GM12878 (cell line): ENCODE results near the gene MRAS. TPM values are rescaled to one million over a fixed set of nuclear protein-coding genes. Genes with fewer than 3 reads are reported as not detected.

Source experiments
- ATAC-seq: fragments of 200-7000 bp; cut with Tn5 transposase; 3 replicates; pipeline ENCODE4 v1.9.1; 2020; ENCODE audit warnings: mild to moderate bottlenecking, moderate library complexity
- BruUV-seq: library from RNA; stranded (reverse); fragments of 400-500 nt; replicated peaks from 2 replicates; lab custom pipeline; 2021; lab: Mats Ljungman, UMichigan
- CTCF ChIA-PET: fragments of 300-600 bp; sonication (Branson Sonifier 250); formaldehyde crosslinking; extraction: SDS; loops from one replicate; lab custom pipeline; 2021; ENCODE audit warnings: inconsistent platforms; lab: Yijun Ruan, JAX
- POLR2A ChIA-PET: fragments of 350-600 bp; formaldehyde crosslinking; extraction: SDS; loops from one replicate; lab custom pipeline; 2021; ENCODE audit warnings: inconsistent platforms; lab: Charles Lee
- RAD21 ChIA-PET: fragments of 300-600 bp; sonication (Branson Sonifier 250); formaldehyde crosslinking; loops from one replicate; lab custom pipeline; 2023; ENCODE audit warnings: antibody characterized with exemption; ENCODE audit not compliant: unreplicated experiment; lab: Charles Lee
- SMC1A ChIA-PET: fragments of 300-600 bp; sonication (Branson Sonifier 250); formaldehyde crosslinking; loops from one replicate; lab custom pipeline; 2023; ENCODE audit not compliant: unreplicated experiment, uncharacterized antibody; lab: Charles Lee
- DNase-seq: peaks from one replicate; pipeline ENCODE4 v3.0.0-alpha.2; 2011; ENCODE audit warnings: low read depth, low spot score
- FAIRE-seq: peaks from 3 replicates; lab custom pipeline; 2011; peaks lifted over from hg19 to GRCh38; lab: Jason Lieb, UNC
- H2AFZ ChIP-seq: 2 replicates; pipeline ENCODE4 v1.6.0; 2011; ENCODE audit warnings: low read depth, low read length, control low read depth; ENCODE audit not compliant: control insufficient read depth
- H3K27ac ChIP-seq: 2 replicates; pipeline ENCODE4 v1.5.1; 2011; ENCODE audit warnings: control low read depth; ENCODE audit not compliant: control insufficient read depth, insufficient read depth
- H3K27me3 ChIP-seq, 2 experiments: replicated peaks in 1 of 2; 2 replicates each; pipeline versions ENCODE4 v1.6.0 to v1.6.1; 2011; ENCODE audit warnings: low read length in 1 of 2; ENCODE audit not compliant: control insufficient read depth in 2 of 2, insufficient read depth in 2 of 2
- H3K36me3 ChIP-seq, 2 experiments: 2 replicates each; pipeline ENCODE4 v1.5.1; 2011; ENCODE audit warnings: low read length in 1 of 2; ENCODE audit not compliant: control insufficient read depth in 2 of 2, insufficient read depth in 2 of 2
- H3K4me1 ChIP-seq: 2 replicates; pipeline ENCODE4 v1.6.1; 2011; ENCODE audit warnings: mild to moderate bottlenecking, low read length, moderate library complexity, mixed read lengths; ENCODE audit not compliant: control insufficient read depth, insufficient read depth
- H3K4me2 ChIP-seq: 2 replicates; pipeline ENCODE4 v1.6.0; 2011; ENCODE audit warnings: control low read depth; ENCODE audit not compliant: control insufficient read depth, insufficient read depth
- H3K4me3 ChIP-seq: fragments of 200-600 bp; sonication (generic); 2 replicates; pipeline ENCODE4 v1.5.1; 2016
- H3K79me2 ChIP-seq: 2 replicates; pipeline ENCODE4 v1.6.0; 2011; ENCODE audit warnings: low read length; ENCODE audit not compliant: control insufficient read depth, insufficient read depth
- H3K9ac ChIP-seq: 2 replicates; pipeline ENCODE4 v1.8.0; 2011; ENCODE audit warnings: low read length, control low read depth, mixed read lengths; ENCODE audit not compliant: control insufficient read depth, insufficient read depth
- H3K9me3 ChIP-seq: replicated peaks from 3 replicates; pipeline ENCODE4 v1.5.1; 2011; ENCODE audit warnings: mild to moderate bottlenecking, low read length; ENCODE audit not compliant: control insufficient read depth, insufficient read depth
- H4K20me1 ChIP-seq: 2 replicates; pipeline ENCODE4 v1.6.0; 2011; ENCODE audit not compliant: control insufficient read depth, insufficient read depth
- BRCA1 ChIP-seq: IDR thresholded peaks from 2 replicates; pipeline ENCODE4 v1.6.1; 2011; ENCODE audit warnings: low read depth, low read length, improper control_type of control experiment
- IKZF1 ChIP-seq: fragments of 450-650 bp; conservative IDR thresholded peaks from 2 replicates; pipeline ENCODE4 v1.6.1; 2017; ENCODE audit warnings: antibody characterized with exemption, mild to moderate bottlenecking
- NKRF ChIP-seq: fragments of 450-650 bp; conservative IDR thresholded peaks from 2 replicates; pipeline ENCODE4 v1.6.1; 2017; ENCODE audit warnings: mild to moderate bottlenecking, moderate library complexity
- STAT3 ChIP-seq: IDR thresholded peaks from 2 replicates; pipeline ENCODE4 v1.6.1; 2011; ENCODE audit warnings: low read depth, low read length, improper control_type of control experiment
- ZNF207 ChIP-seq: fragments of 450-650 bp; IDR thresholded peaks from 2 replicates; pipeline ENCODE4 v1.6.1; 2014; ENCODE audit warnings: antibody characterized with exemption, mild to moderate bottlenecking, borderline replicate concordance
- ZNF622 ChIP-seq: fragments of 450-650 bp; IDR thresholded peaks from 2 replicates; pipeline ENCODE4 v1.6.1; 2017; ENCODE audit warnings: mild to moderate bottlenecking, inconsistent platforms
- WGBS: methylation state at CpG from one replicate; pipeline ENCODE4 v1.1.6; 2016; ENCODE audit warnings: low lambda C conversion rate; ENCODE audit not compliant: insufficient replicate concordance, insufficient coverage; ENCODE audit errors: missing lambda C conversion rate; 5-methylcytosine and 5-hydroxymethylcytosine counted together
- in situ Hi-C: fragments of 300-500 bp; cut with MboI; formaldehyde crosslinking; loops from 9 replicates; pipeline ENCODE4 v1.14.3; 2018; ENCODE audit warnings: mixed read lengths
- intact Hi-C: fragments of 100-400 bp; cut with micrococcal nuclease; formaldehyde crosslinking; loops from one replicate; pipeline ENCODE4 v1.14.2; 2022; ENCODE audit not compliant: unreplicated experiment
- polyA plus RNA-seq, 11 experiments: library from polyadenylated mRNA; depleted of rRNA in 4 of 11; unstranded in 6 of 11; stranded (reverse) in 5 of 11; fragments of >200 nt; fragmentation: Nextera tagmentation in 4 of 11; fragmentation: Illumina TruSeq in 1 of 11; extraction: Ambion mirVana in 4 of 11; extraction: Trizol in 1 of 11; gene quantifications; 1 replicate in 1 of 11; 2 replicates in 10 of 11; pipeline versions ENCODE4 v1.2.1 to v1.2.3, GENCODE V29; 2011 to 2016; ENCODE audit warnings: inconsistent platforms in 2 of 11, missing spikeins in 2 of 11, low read depth in 1 of 11
- total RNA-seq, 4 experiments: library from RNA; depleted of rRNA in 3 of 4; stranded (reverse); fragments of >200 nt in 3 of 4; fragmentation: Illumina TruSeq in 1 of 4; extraction: Trizol in 1 of 4; gene quantifications; 2 replicates each; pipeline versions ENCODE4 v1.2.1 to v1.2.3, GENCODE V29; 2013 to 2021

Gene MRAS
- total and polyA plus RNA-seq, 10 of the 15 experiments (the other 5 are each of a cell fraction or from before 2014, with no cell fraction given), result 0.01 to 0.44 (median 0.17) TPM; not detected in 6

- FAIRE-seq (no peak), DNase-seq (no peak), ATAC-seq (no peak)
- SMC1A ChIA-PET, result no interaction called here
- in situ Hi-C loops (no loop called here), intact Hi-C loops (no loop called here)
- H4K20me1 ChIP-seq, result peaks cover 2% of the 10 kb centered on the region; the same call in 1 of the 2 replicates
- TF ChIP-seq NKRF (no peak), ZNF207 (no peak), ZNF622 (no peak), IKZF1 (no peak), STAT3 (no peak), BRCA1 (no peak)
- CTCF ChIA-PET, result no interaction called here
- POLR2A ChIA-PET, result interaction anchor here (0.7 kb wide), 1 partner anchor 166 kb away, joined by 3 read pairs; no protein-coding TSS in a partner anchor
- no peak overlapping the region for H3K4me3 ChIP-seq
- H3K79me2 ChIP-seq, result no peaks in the 10 kb centered on the region
- 50% methylated on average over 4 of the region's 4 CpGs for WGBS
- H3K27ac ChIP-seq, result no peak overlapping the region
- H2AFZ ChIP-seq, result no peak overlapping the region
- H3K4me1 ChIP-seq, result no peaks in the 10 kb centered on the region
- no peaks in the 10 kb centered on the region for H3K36me3 ChIP-seq
- no peak overlapping the region for H3K9ac ChIP-seq
- H3K4me2 ChIP-seq, result no peak overlapping the region
- no TSS peak for BruUV-seq
- RAD21 ChIA-PET, result no interaction called here
- H3K9me3 ChIP-seq, result no peaks in the 10 kb centered on the region
- peaks cover 0 to 4% of the 10 kb centered on the region in 2 experiments; a peak in 3 of 4 replicates for H3K27me3 ChIP-seq
Observed at GRCh38 chr3:138336454-138336999, 11.9 kb upstream of the MRAS start.
